ENCODE data around the gene REP15.

DNA sequence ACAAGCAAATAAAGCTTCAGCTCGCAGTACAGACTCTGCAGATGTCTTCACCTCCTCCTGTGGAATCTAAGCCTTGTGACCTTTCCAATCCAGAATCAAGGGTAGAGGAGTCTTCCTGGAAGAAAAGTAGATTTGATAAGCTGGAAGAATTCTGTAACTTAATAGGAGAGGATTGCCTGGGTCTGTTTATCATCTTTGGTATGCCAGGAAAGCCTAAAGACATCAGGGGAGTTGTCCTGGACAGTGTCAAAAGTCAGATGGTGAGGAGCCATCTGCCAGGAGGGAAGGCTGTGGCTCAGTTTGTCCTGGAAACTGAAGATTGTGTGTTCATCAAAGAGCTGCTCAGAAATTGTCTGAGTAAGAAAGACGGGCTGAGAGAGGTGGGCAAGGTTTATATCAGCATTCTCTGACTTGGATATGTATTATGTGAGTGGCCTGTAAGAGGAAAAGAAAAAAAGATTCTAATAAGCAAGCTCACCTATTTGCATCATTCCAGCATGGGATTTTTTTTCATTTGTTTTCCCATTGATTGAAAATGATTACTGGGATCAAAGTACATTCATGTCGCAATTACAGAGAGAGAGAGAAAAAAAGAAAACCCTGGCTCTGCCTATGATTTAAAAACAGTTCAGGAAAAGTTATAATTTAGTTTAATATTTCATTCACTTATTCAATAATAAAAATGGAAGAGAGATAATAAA is 767 bp downstream of the REP15 start:
- TF ChIP-seq, protein P1, sequence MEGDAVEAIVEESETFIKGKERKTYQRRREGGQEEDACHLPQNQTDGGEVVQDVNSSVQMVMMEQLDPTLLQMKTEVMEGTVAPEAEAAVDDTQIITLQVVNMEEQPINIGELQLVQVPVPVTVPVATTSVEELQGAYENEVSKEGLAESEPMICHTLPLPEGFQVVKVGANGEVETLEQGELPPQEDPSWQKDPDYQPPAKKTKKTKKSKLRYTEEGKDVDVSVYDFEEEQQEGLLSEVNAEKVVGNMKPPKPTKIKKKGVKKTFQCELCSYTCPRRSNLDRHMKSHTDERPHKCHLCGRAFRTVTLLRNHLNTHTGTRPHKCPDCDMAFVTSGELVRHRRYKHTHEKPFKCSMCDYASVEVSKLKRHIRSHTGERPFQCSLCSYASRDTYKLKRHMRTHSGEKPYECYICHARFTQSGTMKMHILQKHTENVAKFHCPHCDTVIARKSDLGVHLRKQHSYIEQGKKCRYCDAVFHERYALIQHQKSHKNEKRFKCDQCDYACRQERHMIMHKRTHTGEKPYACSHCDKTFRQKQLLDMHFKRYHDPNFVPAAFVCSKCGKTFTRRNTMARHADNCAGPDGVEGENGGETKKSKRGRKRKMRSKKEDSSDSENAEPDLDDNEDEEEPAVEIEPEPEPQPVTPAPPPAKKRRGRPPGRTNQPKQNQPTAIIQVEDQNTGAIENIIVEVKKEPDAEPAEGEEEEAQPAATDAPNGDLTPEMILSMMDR (IDR thresholded peaks at IDR 0.05), result no peak
- TF ChIP-seq POLR2A (IDR thresholded peaks at IDR 0.05), result no peak
